Ovary (tissue), 3 donors: Measurements from ENCODE around the gene COL23A1.
"Not testable (repeated sequence)": the region's sequence is repeated elsewhere in the genome, so short reads cannot be mapped to it uniquely, and the experiment has no call there.

Experiments used
- POLR2A ChIP-seq: fragments of 450-650 bp; IDR thresholded peaks from one replicate; pipeline ENCODE4 v1.6.1; 2017; ENCODE audit warnings: antibody characterized with exemption, mild to moderate bottlenecking, moderate library complexity
- TF ChIP-seq, protein P1 (sequence below), 3 donors: fragments of 450-650 bp in 2 of 3; fragments of 200-600 bp in 1 of 3; IDR thresholded peaks; one replicate each; pipeline versions ENCODE4 v1.5.1 to v1.8.0; 2016 to 2022; ENCODE audit warnings: antibody characterized with exemption in 3 of 3, mild to moderate bottlenecking in 1 of 3
- donor health status: DM: no; HTN: no; CAD: no.

DNA sequence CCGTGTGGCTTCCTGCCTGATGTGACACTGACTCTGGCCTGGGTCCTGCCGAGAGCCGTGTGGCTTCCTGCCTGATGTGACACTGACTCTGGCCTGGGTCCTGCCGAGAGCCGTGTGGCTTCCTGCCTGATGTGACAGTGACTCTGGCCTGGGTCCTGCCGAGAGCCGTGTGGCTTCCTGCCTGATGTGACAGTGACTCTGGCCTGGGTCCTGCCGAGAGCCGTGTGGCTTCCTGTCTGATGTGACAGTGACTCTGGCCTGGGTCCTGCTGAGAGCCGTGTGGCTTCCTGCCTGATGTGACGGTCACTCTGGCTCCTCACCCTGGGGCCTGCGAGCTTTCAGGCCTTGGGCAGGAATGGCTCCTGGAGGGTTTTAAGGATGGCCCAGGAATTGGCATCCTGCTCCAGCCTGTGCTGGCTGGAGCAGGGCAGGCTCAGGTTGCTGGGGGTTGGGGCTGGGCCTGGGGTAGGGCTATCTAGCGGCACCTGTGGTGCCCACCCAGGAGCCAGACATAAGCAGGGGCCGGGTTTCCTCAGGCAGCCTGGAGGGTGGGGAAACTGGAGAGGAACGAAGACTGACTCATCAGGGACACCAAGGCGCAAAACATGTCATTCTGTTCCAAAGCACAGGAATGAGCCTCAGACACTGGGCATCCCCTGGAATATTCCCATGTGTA, 350.4 kb downstream of the COL23A1 start:
- TF ChIP-seq, protein P1, sequence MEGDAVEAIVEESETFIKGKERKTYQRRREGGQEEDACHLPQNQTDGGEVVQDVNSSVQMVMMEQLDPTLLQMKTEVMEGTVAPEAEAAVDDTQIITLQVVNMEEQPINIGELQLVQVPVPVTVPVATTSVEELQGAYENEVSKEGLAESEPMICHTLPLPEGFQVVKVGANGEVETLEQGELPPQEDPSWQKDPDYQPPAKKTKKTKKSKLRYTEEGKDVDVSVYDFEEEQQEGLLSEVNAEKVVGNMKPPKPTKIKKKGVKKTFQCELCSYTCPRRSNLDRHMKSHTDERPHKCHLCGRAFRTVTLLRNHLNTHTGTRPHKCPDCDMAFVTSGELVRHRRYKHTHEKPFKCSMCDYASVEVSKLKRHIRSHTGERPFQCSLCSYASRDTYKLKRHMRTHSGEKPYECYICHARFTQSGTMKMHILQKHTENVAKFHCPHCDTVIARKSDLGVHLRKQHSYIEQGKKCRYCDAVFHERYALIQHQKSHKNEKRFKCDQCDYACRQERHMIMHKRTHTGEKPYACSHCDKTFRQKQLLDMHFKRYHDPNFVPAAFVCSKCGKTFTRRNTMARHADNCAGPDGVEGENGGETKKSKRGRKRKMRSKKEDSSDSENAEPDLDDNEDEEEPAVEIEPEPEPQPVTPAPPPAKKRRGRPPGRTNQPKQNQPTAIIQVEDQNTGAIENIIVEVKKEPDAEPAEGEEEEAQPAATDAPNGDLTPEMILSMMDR (IDR thresholded peaks at IDR 0.05): not testable (repeated sequence)
- not testable (repeated sequence) for TF ChIP-seq POLR2A
